Measurements from ENCODE around the gene MAU2.

DNA sequence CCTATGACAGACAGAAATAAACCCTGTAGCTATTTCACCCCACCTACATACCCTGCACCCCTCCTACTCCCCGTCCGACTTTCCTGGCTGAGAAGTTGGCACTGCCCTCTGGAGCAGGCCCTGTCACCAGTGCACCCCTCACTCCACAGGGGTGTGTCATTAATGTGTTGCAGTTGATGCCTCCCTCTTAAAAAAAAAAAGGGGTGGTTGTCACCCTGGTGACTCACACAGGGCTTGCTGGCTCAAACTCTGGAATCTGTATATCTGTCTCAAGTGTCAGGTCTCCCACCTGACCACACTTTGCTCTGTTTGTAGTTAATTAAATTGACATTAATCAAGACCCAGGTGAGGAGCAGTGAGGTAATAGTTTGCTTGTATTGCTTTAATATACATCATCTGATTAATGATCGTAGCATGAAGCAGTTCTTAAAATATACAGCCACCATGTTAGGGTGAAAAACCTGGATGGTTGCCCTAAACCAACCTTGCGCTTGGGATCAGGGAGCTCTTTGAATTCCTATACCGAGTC lies 82.8 kb downstream of the MAU2 start:
- TF ChIP-seq, protein P1, sequence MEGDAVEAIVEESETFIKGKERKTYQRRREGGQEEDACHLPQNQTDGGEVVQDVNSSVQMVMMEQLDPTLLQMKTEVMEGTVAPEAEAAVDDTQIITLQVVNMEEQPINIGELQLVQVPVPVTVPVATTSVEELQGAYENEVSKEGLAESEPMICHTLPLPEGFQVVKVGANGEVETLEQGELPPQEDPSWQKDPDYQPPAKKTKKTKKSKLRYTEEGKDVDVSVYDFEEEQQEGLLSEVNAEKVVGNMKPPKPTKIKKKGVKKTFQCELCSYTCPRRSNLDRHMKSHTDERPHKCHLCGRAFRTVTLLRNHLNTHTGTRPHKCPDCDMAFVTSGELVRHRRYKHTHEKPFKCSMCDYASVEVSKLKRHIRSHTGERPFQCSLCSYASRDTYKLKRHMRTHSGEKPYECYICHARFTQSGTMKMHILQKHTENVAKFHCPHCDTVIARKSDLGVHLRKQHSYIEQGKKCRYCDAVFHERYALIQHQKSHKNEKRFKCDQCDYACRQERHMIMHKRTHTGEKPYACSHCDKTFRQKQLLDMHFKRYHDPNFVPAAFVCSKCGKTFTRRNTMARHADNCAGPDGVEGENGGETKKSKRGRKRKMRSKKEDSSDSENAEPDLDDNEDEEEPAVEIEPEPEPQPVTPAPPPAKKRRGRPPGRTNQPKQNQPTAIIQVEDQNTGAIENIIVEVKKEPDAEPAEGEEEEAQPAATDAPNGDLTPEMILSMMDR (IDR thresholded peaks at IDR 0.05), result no peak
- TF ChIP-seq POLR2A (IDR thresholded peaks at IDR 0.05), result no peak

Measured in Peyer's patch (tissue), 4 donors.